Endothelial cell of umbilical vein (primary cell): Measurements from ENCODE around the gene FRMD4A.

Experiments
- CTCF ChIP-seq, 2 donors: IDR thresholded peaks; 1 replicate in 1 of 2; 2 replicates in 1 of 2; pipeline ENCODE4 v1.5.1; 2011; ENCODE audit warnings: low read length in 2 of 2, mild to moderate bottlenecking in 2 of 2, moderate library complexity in 2 of 2, control low read depth in 1 of 2, inconsistent platforms in 1 of 2, low read depth in 1 of 2; ENCODE audit not compliant: insufficient read depth in 1 of 2; ENCODE audit errors: extremely low read depth in 1 of 2
- EZH2 ChIP-seq: IDR thresholded peaks from 2 replicates; pipeline ENCODE4 v1.6.1; 2012; ENCODE audit warnings: borderline replicate concordance, low read depth, mild to moderate bottlenecking, moderate library complexity, low read length, inconsistent platforms; ENCODE audit not compliant: severe bottlenecking
- GATA2 ChIP-seq: IDR thresholded peaks from 2 replicates; pipeline ENCODE4 v1.7.0; 2011; ENCODE audit warnings: low read depth, mild to moderate bottlenecking, moderate library complexity, mixed read lengths, low read length; ENCODE audit not compliant: insufficient read length, insufficient read depth
- JUN ChIP-seq: IDR thresholded peaks from 2 replicates; pipeline ENCODE4 v1.6.1; 2011; ENCODE audit warnings: borderline replicate concordance, low read depth; ENCODE audit not compliant: insufficient read length, insufficient read depth
- MAX ChIP-seq: IDR thresholded peaks from 2 replicates; pipeline ENCODE4 v1.6.1; 2011; ENCODE audit not compliant: insufficient read depth, insufficient read length
- MYC ChIP-seq: IDR thresholded peaks from one replicate; pipeline ENCODE4 v1.6.1; 2011; ENCODE audit warnings: mild to moderate bottlenecking, low read depth, low read length
- POLR2A ChIP-seq: IDR thresholded peaks from 2 replicates; pipeline ENCODE4 v1.6.1; 2012; ENCODE audit warnings: low read depth, mild to moderate bottlenecking, control low read depth, low read length
- POLR2AphosphoS5 ChIP-seq: IDR thresholded peaks from 2 replicates; pipeline ENCODE4 v1.6.1; 2012; ENCODE audit warnings: low read depth, mild to moderate bottlenecking, control low read depth, low read length, moderate library complexity; ENCODE audit not compliant: insufficient read depth

- TF ChIP-seq EZH2: no peak
- TF ChIP-seq CTCF (IDR thresholded peaks at IDR 0.05; ENCODE audit: extremely low read depth in 1 of 2, insufficient read depth in 1 of 2, low read depth in 1 of 2, low read length in 2 of 2): no peak
- no peak for TF ChIP-seq POLR2A
- no peak for TF ChIP-seq MYC
- no peak for TF ChIP-seq MAX
- no peak for TF ChIP-seq POLR2AphosphoS5
- no peak for TF ChIP-seq JUN
- TF ChIP-seq GATA2: no peak
Measured at GRCh38 chr10:13887761-13888160, 443.0 kb downstream of the FRMD4A start.
